WERI-Rb-1 (cell line): ENCODE measurements around the gene LHX8.

Experiments
- DNase-seq: peaks from one replicate; pipeline ENCODE4 v3.0.0-alpha.2; 2020
- H3K27ac ChIP-seq: fragments of 250-450 bp; sonication (Bioruptor Pico); 2 replicates; pipeline ENCODE4 v1.5.1; 2020; ENCODE audit warnings: mild to moderate bottlenecking, moderate library complexity
- H3K27me3 ChIP-seq: fragments of 250-450 bp; sonication (Bioruptor Pico); 2 replicates; pipeline ENCODE4 v1.5.1; 2021; ENCODE audit warnings: mild to moderate bottlenecking, low read depth, moderate library complexity; ENCODE audit not compliant: insufficient read depth, severe bottlenecking
- H3K36me3 ChIP-seq: fragments of 250-450 bp; sonication (Bioruptor Pico); 2 replicates; pipeline ENCODE4 v1.5.1; 2020; ENCODE audit warnings: mild to moderate bottlenecking, moderate library complexity
- H3K4me3 ChIP-seq: 2 replicates; pipeline ENCODE4 v1.5.1; 2011; ENCODE audit warnings: low read depth, mild to moderate bottlenecking, control low read depth, low read length
- H3K9me3 ChIP-seq: fragments of 250-450 bp; sonication (Bioruptor Pico); 2 replicates; pipeline ENCODE4 v1.5.1; 2021; ENCODE audit warnings: mild to moderate bottlenecking, moderate library complexity; ENCODE audit not compliant: severe bottlenecking
- CTCF ChIP-seq: IDR thresholded peaks from 2 replicates; pipeline ENCODE4 v1.5.1; 2011; ENCODE audit warnings: low read depth, mild to moderate bottlenecking, control low read depth, inconsistent platforms, low read length

Gene LHX8

DNA sequence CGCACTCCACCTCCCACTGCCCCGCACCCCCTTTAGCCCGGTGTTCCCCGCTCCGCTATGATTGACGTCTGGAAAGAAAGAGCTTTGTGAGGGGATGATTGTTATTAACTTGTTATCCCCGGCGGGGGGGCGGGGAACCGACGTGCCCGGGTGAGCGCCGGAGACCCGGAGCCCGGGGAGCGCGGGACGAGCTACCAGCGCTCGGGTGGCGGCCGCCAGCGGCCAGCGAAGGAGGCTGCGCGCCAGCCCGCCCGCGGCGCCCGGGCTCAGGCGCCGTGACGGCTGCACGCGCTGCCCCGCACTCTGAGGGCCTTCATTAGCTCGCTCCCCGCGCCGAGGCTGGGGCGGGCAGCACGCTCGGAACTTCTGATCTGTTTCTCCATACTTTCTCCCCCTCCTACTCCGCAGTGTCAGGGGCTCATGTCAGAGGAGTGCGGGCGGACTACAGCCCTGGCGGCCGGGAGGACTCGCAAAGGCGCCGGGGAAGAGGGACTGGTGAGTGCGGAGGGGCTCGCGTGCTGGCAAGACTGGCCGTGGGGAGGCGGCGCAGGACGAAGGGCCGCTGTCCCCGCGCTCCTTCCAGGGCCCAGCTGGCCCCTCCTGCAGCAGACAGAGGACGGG lies 2.1 kb downstream of the LHX8 start:
- Histone ChIP-seq H3K27me3 (no peaks in the 10 kb centered on the region), H3K27ac (no peak overlapping the region), H3K36me3 (no peaks in the 10 kb centered on the region), H3K9me3 (no peaks in the 10 kb centered on the region), H3K4me3 (peak overlapping the region; percentile 58)
- TF ChIP-seq CTCF: peak; percentile 6; the same call in 1 of the 2 replicates
- DNase-seq: peak; percentile 75

DNA sequence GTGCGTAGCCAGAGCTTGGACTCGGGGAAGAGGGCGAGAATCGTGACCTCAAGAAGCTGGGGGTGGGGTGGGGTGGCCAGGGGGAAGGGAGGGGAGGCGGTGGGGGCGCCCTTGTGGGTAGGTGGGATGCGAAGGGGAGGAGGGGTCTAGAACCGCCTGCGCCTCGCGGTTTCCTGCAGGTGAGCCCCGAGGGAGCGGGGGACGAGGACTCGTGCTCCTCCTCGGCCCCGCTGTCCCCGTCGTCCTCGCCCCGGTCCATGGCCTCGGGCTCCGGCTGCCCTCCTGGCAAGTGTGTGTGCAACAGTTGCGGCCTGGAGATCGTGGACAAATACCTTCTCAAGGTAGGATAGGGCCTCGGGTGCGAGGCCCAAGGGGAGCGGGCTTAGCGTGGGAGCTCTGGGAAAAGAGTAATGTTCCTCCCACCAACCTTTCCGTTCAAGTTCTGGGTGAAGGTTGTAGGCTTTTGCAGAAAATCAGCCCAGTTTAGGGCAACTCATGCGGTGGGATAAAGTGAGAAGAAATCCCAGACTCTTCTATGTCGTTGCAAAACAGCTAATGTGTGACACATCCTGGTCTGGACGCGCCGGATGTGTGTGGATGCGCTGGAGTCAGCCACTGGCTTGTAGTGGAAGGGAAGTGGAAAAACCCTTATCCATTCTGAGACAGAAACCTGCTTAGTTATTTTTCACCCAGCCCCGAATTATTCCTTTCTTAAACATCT lies 2.9 kb downstream of the LHX8 start:
- H3K27me3 ChIP-seq: no peaks in the 10 kb centered on the region
- H3K9me3 ChIP-seq: no peaks in the 10 kb centered on the region
- no peak overlapping the region for H3K27ac ChIP-seq
- no peak for DNase-seq
- H3K36me3 ChIP-seq: no peaks in the 10 kb centered on the region
- no peak for TF ChIP-seq CTCF
- peak overlapping the region; percentile 58 for H3K4me3 ChIP-seq

DNA sequence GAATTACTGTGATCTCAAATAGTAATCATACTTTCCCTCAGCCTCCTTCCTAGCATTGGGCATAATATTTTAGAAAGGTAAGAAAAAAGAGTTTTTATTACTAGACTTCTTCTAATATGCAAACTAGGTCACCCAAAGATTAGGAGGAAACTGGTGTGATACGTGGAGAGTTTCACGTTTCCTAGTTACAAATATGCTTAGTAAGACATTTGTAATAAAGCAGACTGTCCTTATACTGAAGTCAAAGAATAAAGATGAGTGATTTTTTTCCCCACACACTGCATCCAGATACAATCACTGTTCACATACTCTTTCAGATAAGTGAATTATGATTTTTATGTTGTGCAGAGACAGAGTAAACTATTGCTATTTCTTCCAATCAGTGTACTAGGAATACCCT lies 17.9 kb downstream of the LHX8 start:
- no peak for DNase-seq

GRCh38 chr1:75159154-75159553 lies 25.0 kb downstream of the LHX8 start:
- H3K27me3 ChIP-seq: no peaks in the 10 kb centered on the region
- H3K9me3 ChIP-seq: no peaks in the 10 kb centered on the region
- TF ChIP-seq CTCF: no peak

More for the DNA sequence above, 17.9 kb downstream of the LHX8 start:
- no peak overlapping the region for H3K4me3 ChIP-seq
- no peak overlapping the region for H3K27ac ChIP-seq
- no peaks in the 10 kb centered on the region for H3K36me3 ChIP-seq
- no peaks in the 10 kb centered on the region for H3K9me3 ChIP-seq
- H3K27me3 ChIP-seq: no peaks in the 10 kb centered on the region
- no peak for TF ChIP-seq CTCF

GRCh38 chr1:75165264-75165663 lies 31.1 kb downstream of the LHX8 start:
- no peak overlapping the region for H3K4me3 ChIP-seq
- TF ChIP-seq CTCF: no peak
- no peak overlapping the region for H3K27ac ChIP-seq
- no peak for DNase-seq
- no peaks in the 10 kb centered on the region for H3K36me3 ChIP-seq
- no peaks in the 10 kb centered on the region for H3K27me3 ChIP-seq
- H3K9me3 ChIP-seq: no peaks in the 10 kb centered on the region

More at GRCh38 chr1:75159154-75159553, 25.0 kb downstream of the LHX8 start:
- no peak for DNase-seq
- Histone ChIP-seq H3K27ac (no peak overlapping the region), H3K4me3 (no peak overlapping the region), H3K36me3 (no peaks in the 10 kb centered on the region)
